ENCODE results near the gene RUNX1.

Gene RUNX1

DNA sequence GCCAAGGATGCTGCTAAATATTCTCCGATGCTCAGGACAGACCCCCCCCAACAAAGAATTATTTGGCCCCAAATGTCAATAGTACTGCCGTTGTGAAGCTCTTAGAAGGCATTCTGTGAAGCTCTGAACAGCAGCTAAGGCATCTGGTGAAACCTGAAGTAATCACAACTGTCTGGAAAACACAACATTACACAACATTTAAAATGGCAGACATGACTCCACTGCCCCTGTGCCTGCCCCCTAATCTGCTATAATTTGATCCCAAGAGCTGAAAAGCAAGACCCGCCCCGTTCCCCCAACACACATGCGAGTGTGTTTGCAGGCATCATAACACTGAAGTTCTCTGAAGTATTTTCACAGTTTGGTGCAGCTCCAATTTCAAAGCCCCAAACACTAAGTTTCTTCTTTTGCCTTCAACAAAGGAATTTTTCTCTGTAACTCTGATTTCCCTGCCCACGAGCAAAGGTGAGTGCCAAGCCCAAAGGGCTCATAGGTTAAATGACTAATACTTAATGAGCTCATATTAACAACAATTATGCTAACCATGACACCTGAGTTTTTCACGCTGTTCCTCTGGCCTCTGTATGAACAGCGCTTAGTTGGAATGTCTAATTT is 251.1 kb downstream of the RUNX1 start:
- no peak for DNase-seq

DNA sequence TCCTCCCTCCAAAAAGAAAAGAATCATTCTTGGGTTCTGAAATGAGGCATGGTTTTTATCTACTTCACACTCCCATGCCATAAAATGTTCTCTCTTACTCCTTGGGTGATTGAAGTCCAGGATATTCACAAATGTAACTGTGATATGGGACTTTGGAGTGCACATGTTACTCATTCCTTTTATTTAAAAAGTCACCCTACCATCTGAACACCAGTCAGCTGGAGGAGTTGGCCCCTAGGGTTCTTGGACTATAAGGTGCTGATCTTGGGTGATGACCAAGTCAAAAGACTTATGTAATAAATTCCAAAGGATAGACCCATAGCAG is 251.9 kb downstream of the RUNX1 start:
- DNase-seq = no peak

GRCh38 chr21:34796518-34797200 is 252.4 kb downstream of the RUNX1 start:
- no peak for DNase-seq

DNA sequence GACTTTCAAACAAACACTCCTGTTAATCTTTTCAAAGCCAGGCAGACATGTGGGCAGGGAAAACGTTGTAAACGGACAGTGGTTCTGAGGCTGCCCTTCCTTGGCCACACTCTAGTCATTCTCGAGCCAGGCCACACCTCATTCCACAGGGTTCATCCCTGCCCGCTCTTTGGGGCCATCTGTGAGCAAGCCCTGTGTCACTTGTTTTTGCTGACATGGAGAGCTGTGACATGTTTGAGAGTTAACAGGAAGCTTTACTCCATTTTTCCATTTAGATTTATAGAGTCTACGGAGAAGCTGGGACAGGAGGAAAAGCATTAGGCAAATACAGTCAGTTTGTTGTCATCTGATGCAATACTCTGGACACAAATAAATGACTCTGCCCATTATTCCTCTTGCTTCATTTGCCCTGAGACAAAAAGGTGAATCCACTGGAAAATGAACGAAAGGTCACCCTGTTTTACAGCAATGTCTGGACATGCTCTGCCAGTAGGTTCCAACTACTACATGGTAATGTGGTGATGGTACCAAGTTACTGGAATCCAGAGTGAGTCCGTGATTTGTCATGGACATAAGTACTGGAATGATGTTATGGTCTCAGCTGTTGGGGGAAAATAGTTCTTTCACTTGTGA is 253.4 kb downstream of the RUNX1 start:
- no peak for DNase-seq

DNA sequence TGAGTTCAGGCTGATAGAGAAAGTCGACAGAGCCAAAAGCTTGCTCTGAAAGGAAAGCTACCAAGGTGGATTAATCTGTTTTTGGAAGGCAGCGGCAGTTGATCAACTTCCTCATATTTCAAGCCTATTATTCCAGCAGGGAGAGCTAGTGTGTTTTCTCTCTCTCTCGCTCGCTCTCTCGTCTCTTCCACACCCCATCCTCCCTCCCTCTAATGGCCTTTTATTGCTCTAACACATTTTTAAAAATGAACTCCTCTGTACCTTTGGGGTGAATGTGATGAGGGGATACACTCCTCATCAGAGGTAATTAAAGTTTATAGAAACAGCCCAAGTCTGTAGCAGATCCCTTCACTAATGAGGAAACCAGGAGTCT is 253.9 kb downstream of the RUNX1 start:
- DNase-seq = no peak

- no peak for DNase-seq
Measured at GRCh38 chr21:34794686-34795085, 254.4 kb downstream of the RUNX1 start.

DNA sequence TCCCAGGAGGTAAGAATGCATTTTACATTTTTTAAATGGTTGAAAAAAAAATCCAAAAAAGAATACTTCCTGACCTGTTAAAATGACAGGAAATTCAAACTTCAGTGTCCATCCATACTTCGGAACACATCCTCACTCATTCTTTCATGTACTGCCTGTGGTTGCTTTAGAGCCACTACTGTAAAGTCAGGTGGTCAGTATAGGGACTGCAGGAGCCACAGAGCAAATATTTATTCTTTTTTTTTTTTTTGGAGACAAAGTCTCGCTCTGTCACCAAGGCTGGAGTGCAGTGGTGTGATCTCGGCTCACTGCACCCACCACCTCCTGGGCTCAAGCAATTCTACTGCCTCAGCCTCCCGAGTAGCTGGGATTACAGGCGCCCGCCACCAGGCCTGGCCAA is 255.6 kb downstream of the RUNX1 start:
- DNase-seq = no peak

- DNase-seq = no peak
Measured at GRCh38 chr21:34792504-34793089, 256.5 kb downstream of the RUNX1 start.

DNA sequence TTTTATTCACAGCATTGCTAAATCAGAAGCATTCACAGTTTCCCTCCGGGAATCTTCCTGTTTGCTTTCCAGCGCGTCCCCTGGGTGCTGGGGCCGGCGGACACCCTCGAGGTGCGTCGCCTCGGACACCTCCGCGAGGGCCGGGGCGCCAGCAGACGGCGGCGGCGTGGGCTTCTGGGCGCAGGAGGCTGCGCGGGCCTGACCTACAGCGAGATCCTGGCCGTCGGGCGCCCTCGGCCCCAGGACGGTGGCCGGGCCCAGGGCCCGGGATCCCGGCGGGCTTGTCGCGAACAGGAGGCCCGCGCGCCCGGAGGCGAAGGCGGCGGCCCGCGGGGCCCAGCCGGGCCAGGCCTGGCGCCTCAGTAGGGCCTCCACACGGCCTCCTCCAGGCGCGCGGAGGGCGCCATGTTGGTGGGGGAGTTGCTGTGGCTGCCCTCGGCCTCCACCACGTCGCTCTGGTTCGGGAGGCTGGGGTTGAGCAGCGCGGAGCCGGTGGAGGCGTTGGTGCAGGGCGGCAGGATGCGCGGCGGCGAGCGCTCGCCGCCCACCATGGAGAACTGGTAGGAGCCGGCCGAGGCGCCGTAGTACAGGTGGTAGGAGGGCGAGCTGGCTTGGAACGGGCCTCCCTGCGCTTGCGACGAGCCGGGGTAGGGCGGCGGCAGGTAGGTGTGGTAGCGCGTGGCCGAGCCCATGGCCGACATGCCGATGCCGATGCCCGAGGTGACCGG is 257.2 kb downstream of the RUNX1 start:
- no peak for DNase-seq

DNA sequence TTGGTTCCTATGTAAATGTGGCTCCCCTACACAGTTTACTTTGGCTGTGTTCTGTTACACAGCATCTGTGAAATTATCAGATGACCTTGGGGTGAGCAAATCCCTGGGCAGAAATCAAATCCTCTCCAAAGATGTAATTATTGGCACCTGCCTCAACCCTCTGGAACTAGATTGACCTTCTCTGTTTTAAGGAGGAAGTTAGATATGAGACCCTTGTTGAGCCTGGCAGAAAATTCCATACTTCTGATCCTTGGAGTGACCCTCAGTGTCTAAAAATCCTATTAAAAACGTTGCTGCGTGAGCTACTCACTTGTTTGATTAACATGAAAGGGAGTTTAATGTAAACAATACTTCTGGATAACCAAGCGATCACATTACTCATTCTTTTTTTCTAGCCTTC is 258.3 kb downstream of the RUNX1 start:
- no peak for DNase-seq

- no peak for DNase-seq
Measured at GRCh38 chr21:34790341-34790740, 258.8 kb downstream of the RUNX1 start.

- no peak for DNase-seq
Measured at GRCh38 chr21:34788879-34789278, 260.2 kb downstream of the RUNX1 start.

- DNase-seq = no peak
Measured at GRCh38 chr21:34783815-34784214, 265.3 kb downstream of the RUNX1 start.

- no peak for DNase-seq
Measured at GRCh38 chr21:34782506-34783360, 266.4 kb downstream of the RUNX1 start.

GRCh38 chr21:34781526-34781925 is 267.6 kb downstream of the RUNX1 start:
- no peak for DNase-seq

GRCh38 chr21:34779860-34780259 is 269.2 kb downstream of the RUNX1 start:
- no peak for DNase-seq

DNA sequence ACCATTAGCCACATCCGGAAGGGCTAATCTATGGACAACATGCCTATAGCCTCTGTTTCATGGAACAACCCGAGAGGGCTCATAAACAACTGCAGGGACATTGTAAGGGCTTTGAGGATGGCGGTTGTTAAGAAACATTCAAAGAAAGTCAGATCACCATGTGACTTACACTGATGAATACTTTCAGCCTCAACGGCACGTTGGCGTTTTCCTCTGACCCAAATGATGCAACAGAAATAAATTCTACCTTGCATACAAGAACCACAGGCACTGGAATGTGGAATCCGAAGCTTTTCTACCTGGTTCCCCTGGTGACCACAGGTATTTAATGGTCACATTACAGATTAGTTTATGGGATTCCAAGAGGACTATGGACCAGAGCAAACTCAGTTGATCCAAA is 273.3 kb downstream of the RUNX1 start:
- no peak for DNase-seq

- no peak for DNase-seq
Measured at GRCh38 chr21:34774750-34775149, 274.4 kb downstream of the RUNX1 start.

DNA sequence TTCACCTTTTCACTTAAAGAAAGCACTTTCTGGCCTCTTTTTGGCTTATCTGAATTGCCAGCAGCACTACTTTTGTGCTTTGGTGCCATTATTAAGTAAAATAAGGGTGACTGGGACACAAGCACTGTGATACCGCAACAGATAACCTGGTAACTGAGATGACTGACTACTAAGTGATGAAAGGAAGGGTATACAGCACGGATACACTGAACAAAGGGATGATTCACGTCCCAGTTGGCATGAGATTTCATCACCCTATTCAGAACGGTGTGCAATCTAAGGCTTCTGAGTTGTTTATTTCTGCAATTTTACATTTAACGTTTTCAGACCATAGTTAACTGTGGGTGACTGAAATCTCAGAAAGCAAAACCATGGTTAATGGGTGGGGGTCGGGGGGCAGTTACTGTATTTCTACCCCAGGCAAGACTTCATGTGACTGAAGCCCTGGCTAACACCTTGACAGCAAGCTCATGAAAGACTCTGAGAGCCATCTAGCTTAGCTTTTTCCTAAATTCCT is 277.5 kb downstream of the RUNX1 start:
- no peak for DNase-seq

- DNase-seq = no peak
Measured at GRCh38 chr21:34770576-34770975, 278.5 kb downstream of the RUNX1 start.

- DNase-seq = no peak
Measured at GRCh38 chr21:34768326-34768725, 280.8 kb downstream of the RUNX1 start.

GRCh38 chr21:34766862-34767261 is 282.2 kb downstream of the RUNX1 start:
- no peak for DNase-seq
